HG02840 (cell line): Measurements from ENCODE around the gene ZFP1.

Experiments used
- ATAC-seq: cut with Tn5 transposase; IDR thresholded peaks from one replicate; pipeline ENCODE4 v1.9.1; 2021; ENCODE audit warnings: mild to moderate bottlenecking, moderate library complexity, moderate number of reproducible peaks; ENCODE audit not compliant: unreplicated experiment, low FRiP score

ZFP1 gene

DNA sequence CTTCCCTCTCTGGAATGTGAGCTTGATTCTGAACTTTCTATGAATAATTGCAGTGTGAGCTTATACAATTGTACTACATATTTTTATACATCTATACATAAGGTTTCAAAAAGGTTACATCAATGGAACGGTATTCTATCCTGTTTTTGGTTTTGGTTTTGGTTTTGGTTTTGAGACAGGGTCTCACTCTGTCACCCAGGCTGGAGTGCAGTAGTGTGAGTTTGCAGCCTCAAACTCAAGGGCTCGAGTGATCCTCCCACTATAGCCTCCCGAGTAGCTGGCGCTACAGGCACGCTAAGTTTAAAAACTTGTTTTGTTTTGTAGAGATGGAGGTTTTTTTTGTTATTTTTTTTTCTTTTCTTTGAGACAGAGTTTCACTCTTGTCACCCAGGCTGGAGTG lies 71.5 kb downstream of the ZFP1 start:
- ATAC-seq: no peak
